Nephron progenitor cell (in vitro differentiated cells): ENCODE data around the gene GLOD4.
"Not testable (repeated sequence)": the region's sequence is repeated elsewhere in the genome, so short reads cannot be mapped to it uniquely, and the experiment has no call there.

Source experiments
- DNase-seq: peaks from one replicate; pipeline ENCODE4 v3.0.0; 2021
- H3K27ac Mint-ChIP-seq: 2 replicates; pipeline ENCODE4 v1.8.0; 2021; ENCODE audit warnings: mild to moderate bottlenecking, moderate library complexity, mixed read lengths
- H3K27me3 Mint-ChIP-seq: 2 replicates; pipeline ENCODE4 v1.8.0; 2021; ENCODE audit warnings: mild to moderate bottlenecking, low read depth, mixed read lengths; ENCODE audit not compliant: poor library complexity
- H3K36me3 Mint-ChIP-seq: 2 replicates; pipeline ENCODE4 v1.8.0; 2021; ENCODE audit warnings: low read depth, mixed read lengths
- H3K4me1 Mint-ChIP-seq: 2 replicates; pipeline ENCODE4 v1.8.0; 2021; ENCODE audit warnings: mixed read lengths
- H3K4me3 Mint-ChIP-seq: 2 replicates; pipeline ENCODE4 v1.8.0; 2021; ENCODE audit warnings: mild to moderate bottlenecking, moderate library complexity, mixed read lengths
- H3K9me3 Mint-ChIP-seq: 2 replicates; pipeline ENCODE4 v1.8.0; 2021; ENCODE audit warnings: mild to moderate bottlenecking, moderate library complexity, mixed read lengths
- CTCF ChIP-seq: fragments of 200-600 bp; sonication (generic); IDR thresholded peaks from 2 replicates; pipeline ENCODE4 v1.5.0; 2021; ENCODE audit warnings: antibody characterized with exemption

The GLOD4 gene

GRCh38 chr17:781805-782731 lies at the start of gene GLOD4, which contains the start of gene MRM3:
TSS of gene GLOD4 (minus strand) at chr17:782280. CDS start at chr17:782255, 25 bp downstream.
TSS of gene MRM3 (plus strand) at chr17:782353. CDS start at chr17:782379, 26 bp downstream.
- Mint-ChIP-seq H3K4me1 (peaks cover 35% of the 10 kb centered on the region), H3K27ac (peak within 1 kb of the TSS; percentile 99)

DNA sequence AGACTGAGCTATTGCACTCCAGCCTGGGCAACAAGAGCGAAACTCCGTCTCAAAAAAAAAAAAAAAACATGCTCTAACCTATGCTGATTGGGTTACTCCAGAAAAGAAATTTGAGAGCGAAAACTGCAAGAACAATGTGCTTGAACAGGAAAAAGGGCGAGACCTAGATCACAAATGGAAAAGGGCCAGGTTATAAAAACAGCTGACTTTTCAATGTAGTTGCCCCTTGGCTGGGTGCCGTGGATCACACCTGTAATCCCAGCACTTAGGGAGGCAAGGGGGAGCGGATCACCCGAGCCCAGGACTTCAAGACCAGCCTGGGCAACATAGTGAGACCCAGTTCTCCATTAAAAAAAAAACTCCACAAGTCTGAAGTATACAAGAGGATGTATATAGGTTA lies 48.9 kb upstream of the GLOD4 start:
- Mint-ChIP-seq H3K4me3 (no peak overlapping the region), H3K4me1 (peaks cover 10% of the 10 kb centered on the region)
- TF ChIP-seq CTCF: no peak

More at GRCh38 chr17:781805-782731, at the start of gene GLOD4, which contains the start of gene MRM3:
- Mint-ChIP-seq H3K4me3 (peak within 1 kb of the TSS; percentile 97), H3K36me3 (peaks cover 27% of the 10 kb centered on the region), H3K9me3 (no peaks in the 10 kb centered on the region), H3K27me3 (no peaks in the 10 kb centered on the region)
- DNase-seq: peak; percentile 96
- TF ChIP-seq CTCF: peak; percentile 28

DNA sequence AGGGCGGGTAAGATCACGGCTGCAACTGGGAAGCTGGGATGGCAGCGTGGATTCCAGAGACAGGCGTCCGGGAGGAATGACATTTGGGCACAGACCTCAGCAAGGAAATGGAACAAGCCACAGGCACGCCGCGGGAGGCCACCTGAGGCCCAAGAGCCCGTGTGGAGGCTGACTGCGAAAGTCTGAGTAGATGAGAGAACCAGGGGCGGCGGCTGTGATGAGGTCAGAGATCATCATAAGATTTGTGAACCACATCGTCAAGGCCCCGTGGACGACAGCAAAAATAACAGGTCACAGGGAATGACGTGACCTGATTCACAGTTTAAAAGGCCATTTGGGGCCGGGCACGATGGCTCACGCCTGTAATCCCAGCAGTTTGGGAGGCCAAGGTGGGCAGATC lies 48.3 kb upstream of the GLOD4 start:
- peaks cover 54% of the 10 kb centered on the region for H3K36me3 Mint-ChIP-seq
- H3K27ac Mint-ChIP-seq: peak overlapping the region; percentile 88

More for the DNA sequence above, 48.9 kb upstream of the GLOD4 start:
- no peaks in the 10 kb centered on the region for H3K27me3 Mint-ChIP-seq
- H3K36me3 Mint-ChIP-seq: peaks cover 50% of the 10 kb centered on the region
- peaks cover 58% of the 10 kb centered on the region for H3K9me3 Mint-ChIP-seq
- DNase-seq: no peak
- peak overlapping the region; percentile 46 for H3K27ac Mint-ChIP-seq

DNA sequence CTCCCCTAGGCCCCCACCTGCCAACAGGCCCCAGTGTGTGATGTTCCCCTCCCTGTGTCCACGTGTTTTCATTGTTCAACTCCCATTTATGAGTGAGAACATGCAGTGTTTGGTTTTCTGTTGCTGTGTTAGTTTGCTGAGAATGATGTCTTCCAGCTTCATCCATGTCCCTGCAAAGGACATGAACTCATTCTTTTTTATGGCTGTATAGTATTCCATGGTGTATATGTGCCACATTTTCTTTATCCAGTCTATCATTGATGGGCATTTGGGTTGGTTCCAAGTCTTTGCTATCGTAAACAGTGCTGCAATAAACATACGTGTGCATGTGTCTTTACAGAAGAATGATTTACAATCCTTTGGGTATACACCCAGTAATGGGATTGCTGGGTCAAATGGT lies 47.5 kb upstream of the GLOD4 start:
- Mint-ChIP-seq H3K27ac (peak overlapping the region; percentile 29), H3K9me3 (peaks cover 51% of the 10 kb centered on the region), H3K36me3 (peaks cover 57% of the 10 kb centered on the region), H3K4me1 (peaks cover 19% of the 10 kb centered on the region)
- not testable (repeated sequence) for DNase-seq, H3K4me3 Mint-ChIP-seq, H3K27me3 Mint-ChIP-seq

More for the DNA sequence above, 48.3 kb upstream of the GLOD4 start:
- H3K27me3 Mint-ChIP-seq: no peaks in the 10 kb centered on the region
- no peak for DNase-seq
- peaks cover 14% of the 10 kb centered on the region for H3K4me1 Mint-ChIP-seq
- no peak overlapping the region for H3K4me3 Mint-ChIP-seq
- no peak for TF ChIP-seq CTCF
- peaks cover 57% of the 10 kb centered on the region for H3K9me3 Mint-ChIP-seq

- Mint-ChIP-seq H3K27me3 (no peaks in the 10 kb centered on the region), H3K36me3 (peaks cover 58% of the 10 kb centered on the region), H3K9me3 (peaks cover 43% of the 10 kb centered on the region), H3K27ac (no peak overlapping the region), H3K4me3 (no peak overlapping the region), H3K4me1 (peaks cover 19% of the 10 kb centered on the region)
- no peak for DNase-seq
- TF ChIP-seq CTCF: no peak
Observed at GRCh38 chr17:828761-829160, 46.7 kb upstream of the GLOD4 start.

GRCh38 chr17:826778-827177 lies 44.7 kb upstream of the GLOD4 start:
- H3K27ac Mint-ChIP-seq: peak overlapping the region; percentile 61
- no peak for TF ChIP-seq CTCF
- H3K9me3 Mint-ChIP-seq: peaks cover 23% of the 10 kb centered on the region
- peaks cover 19% of the 10 kb centered on the region for H3K4me1 Mint-ChIP-seq
- no peak overlapping the region for H3K4me3 Mint-ChIP-seq
- no peak for DNase-seq
- no peaks in the 10 kb centered on the region for H3K27me3 Mint-ChIP-seq
- H3K36me3 Mint-ChIP-seq: peaks cover 56% of the 10 kb centered on the region
